GM21619 (cell line): Measurements from ENCODE around the gene STXBP5.
"Not testable (repeated sequence)": the region's sequence is repeated elsewhere in the genome, so short reads cannot be mapped to it uniquely, and the experiment has no call there.

Source experiments
- ATAC-seq: cut with Tn5 transposase; IDR thresholded peaks from one replicate; pipeline ENCODE4 v1.9.1; 2021; ENCODE audit not compliant: unreplicated experiment

STXBP5 gene

DNA sequence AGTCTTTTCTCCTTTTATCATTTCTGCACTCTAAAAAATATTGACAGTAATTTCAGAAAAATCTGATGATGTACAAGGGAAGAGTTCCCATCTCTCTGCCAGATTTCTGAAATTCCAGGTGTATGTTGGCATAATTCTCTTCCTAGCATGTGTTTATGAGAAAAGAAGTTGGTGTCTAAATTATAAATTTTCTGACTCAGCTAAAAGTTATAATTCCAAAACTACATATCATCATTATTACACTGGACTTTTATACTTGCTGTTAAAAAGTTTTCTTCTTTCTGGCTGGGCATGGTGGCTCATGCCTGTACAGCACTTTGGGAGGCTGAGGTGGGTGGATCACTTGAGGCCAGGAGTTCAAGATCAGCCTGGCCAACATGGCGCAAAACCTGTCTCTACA is 168.6 kb downstream of the STXBP5 start:
- ATAC-seq = no peak

DNA sequence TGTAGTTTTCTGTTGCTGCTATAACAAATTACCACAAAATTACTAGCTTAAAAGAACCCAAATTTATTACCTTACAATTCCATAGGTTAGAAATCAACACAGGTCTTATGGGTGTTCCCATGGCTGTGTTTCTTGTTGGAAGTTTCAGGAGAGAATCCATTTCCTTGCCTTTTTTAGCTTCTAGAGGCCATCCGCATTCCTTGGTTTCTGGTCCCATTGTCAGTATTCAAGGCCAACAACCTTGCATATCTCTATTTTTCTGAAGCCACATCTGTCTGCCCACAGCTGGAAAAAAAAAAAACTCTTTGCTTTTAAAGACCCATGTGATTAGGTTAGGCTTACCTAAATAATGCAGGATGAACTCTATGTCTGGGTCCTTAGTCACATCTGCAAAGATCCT is 174.6 kb downstream of the STXBP5 start:
- no peak for ATAC-seq

DNA sequence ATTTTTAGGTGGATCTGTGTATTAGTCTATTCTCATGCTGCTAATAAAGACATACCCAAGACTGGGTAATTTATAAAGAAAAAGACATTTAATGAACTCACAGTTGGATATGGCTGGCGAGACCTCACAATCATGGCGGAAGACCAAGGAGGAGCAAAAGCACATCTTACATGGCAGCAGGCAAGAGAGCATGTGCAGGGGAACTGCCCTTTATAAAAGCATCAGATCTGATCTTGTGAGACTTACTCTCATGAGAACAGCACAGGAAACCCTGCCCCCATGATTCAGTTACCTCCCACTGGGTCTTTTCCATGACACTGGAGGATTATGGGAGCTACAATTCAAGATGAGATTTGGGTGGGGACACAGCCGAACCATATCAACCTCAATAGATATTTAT is 176.6 kb downstream of the STXBP5 start:
- ATAC-seq = not testable (repeated sequence)

DNA sequence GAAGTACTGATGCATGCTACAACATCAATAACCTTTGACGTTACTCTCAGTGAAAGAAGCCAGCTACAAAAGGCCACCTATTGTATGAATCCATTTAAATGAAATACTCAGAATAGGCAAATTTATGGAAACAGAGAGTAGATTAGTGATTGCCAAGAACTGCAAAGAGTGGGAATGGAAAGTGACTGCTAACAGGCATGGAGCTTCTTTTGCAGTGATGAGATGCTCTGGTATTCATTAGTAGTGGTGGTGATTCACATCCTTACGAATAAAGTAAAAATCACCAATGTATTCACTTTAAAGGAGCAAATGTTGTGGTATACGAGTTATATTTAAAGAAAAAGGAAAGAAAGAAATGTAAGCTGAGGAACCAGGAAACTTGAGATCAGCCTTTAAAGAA is 177.5 kb downstream of the STXBP5 start:
- ATAC-seq = no peak

DNA sequence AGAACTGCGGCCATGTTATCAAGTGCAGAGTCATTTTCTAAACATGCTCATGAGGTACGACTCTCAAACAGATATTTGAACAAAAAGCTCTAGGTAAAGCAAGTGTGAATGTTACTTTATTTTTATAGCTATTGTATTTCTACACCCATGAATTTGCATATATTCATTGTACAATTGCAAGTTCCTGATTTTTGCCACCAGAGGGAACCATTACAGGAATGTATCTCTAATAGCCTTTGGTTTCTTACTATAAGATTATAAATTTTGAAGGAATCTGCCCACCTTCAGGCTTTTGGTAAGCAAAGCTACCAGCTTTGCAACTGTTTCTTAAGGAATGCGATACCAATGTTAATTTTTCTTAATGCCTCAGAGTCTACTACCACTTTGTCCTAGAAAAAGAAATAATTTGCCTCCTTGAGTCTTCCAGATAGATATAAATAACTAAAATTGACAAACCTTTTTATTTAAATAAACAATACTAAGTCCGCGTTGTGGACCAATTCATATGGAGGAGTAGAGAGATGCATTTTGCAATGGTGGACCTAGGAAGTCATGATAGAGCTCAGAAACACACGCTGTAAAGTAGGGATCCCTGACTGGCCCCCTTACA is 178.8 kb downstream of the STXBP5 start:
- ATAC-seq = no peak

DNA sequence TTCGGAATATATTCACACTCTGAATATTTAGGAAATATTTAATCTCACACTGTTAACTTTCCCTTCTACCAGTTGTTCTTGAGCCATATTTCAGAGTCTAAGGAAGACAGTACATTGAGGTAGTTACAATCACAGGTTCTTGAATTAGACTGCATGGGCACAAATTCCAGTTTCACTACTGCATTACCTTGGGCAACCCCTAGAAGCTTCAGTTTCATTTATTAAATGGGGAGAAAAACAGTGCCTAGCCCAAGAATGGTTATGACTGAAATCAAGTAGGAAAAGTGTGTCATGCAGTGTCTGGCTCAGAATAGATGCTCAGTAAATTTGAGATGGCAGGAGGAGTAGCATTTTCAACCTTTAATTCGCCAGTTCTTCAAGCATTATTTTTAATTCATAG is 179.8 kb downstream of the STXBP5 start:
- peak; percentile 42 for ATAC-seq

DNA sequence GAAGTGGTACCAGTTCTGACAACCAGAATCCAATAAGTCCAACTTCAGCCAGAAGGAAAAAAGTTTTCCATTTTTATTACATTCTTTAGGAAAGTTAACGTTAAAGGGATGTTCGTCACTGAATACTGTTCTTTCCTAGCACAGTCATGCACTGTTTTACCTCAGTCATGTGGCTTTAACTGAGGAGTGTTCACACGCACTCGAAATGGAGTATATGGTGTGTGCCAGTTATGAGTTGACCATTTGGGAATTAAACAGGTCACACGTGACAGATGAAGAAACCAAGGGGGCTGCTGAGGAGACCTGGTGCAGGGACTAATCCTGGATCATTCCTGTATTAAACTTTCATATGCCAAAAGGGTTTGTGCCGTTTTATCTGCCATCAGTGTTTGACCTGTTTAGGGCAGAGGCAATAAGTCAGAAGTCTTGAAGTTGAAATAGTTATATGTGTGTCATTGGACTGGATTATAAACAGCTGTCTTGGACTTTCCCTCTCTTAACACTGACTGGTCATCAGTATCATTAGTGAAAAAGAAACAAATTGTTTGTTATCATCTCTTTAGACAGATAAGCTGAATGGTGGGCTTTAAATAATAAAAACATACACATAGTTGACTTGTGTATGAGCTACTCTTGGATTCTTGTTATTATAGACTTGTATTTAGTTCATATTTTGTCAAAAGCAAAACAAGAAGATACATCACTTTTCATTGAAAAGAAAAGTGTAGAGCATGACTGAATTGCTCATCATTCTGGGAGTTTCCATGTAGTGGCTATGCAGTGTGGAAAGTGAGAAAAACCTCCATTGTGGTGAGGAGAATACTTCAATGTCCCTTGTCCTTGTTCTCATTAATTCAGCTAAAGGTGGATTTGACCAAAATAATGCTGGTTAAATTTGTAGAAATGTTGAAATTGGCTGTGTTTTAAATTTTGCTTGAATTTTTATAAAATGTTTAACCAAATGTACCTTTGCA is 180.8 kb downstream of the STXBP5 start:
- peak; percentile 67 for ATAC-seq

DNA sequence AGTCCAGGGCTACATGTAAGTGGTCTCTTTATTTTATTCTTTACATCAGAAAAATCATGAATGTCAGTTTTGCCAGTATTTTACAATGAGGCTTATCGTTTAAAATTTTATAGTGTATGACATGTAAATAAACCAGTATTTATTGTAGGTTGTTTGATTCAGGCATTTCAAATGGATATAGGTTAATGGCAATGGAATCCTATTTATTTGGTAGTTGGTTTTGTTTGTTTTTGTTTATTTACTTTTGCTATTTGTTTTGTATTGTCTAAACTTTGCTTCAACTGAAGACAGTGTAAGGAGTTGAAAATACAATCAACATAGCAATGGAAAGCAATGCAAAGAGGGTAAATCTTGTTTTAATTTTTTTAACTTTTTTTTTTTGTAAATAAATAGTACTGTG is 185.2 kb downstream of the STXBP5 start:
- ATAC-seq = no peak

DNA sequence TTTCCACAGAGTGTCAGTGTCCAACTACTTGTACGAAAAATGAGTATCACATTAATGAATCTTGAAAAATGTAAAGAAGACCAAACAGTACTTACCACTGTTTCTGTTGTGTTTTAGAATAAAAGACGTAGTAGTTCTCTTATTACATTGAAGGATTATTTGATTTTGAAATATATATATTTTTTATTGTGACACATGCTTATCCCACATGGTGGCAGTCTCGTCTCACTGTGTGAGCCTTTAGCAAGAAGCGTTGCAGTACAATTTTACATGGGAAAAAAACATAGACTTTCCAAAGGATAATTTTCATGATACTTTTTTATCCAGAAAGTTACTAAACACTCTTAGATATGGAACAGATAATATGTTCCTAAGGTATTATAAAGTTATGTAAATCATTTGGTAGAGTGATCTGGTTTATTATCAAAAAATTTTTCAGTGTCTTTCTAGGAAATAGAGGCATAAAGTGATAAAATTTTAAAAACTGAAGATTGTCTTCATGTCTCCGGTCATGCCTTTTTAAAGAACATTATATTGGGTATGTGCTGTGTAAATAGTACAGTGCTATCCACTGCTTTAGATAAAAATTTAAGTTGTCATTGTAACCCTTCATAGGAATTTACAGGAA is 186.8 kb downstream of the STXBP5 start:
- ATAC-seq = no peak

DNA sequence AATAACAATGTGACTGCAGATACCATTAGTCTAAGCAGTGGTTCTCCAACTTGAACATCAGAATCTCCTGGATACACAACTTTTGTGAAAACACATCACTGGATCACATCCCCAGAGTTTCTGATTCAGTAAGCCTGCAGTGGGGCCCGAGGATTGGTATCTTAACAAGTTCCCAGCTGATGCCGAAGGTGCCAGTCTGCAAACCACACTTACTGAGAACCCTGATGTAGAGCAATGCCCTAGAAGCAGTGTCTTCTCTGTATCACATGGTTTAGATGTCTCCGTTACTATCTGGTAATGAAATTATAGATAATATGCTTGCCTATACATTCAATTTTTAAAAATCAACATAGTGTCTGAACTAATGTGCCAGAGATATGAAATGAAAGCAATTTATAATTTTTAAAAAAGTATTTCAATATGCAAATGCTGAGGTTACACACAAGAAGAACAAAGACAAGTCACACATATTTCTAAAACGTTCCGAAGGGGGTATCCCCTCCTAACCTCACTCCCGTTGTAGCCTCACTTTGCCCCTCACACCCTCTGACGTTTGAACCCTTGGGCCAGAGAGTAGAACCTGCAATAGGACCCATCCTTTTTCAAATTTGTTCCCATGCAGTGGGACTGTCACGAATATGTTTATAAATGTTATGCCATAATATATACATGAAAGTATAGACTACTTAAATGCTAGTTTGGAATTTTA is 188.9 kb downstream of the STXBP5 start:
- no peak for ATAC-seq

DNA sequence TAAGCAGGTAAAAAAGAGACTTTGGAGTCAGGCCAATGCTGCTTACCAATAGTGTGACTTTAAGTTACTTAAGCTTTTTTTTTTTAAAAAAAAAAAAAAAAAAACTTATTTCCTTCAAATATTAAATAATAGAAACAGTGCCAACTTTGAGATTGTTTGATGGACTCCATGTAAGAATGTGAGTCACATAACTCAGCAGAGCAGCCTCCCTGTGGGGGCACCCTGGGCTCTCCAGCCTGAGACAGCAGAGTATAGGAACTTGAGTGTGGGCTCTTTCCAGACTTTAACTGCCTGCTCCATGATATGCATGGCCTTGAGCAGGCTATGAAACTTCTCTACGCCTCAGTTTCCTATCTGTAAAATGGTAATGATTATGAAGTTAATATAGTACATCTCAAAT is 190.9 kb downstream of the STXBP5 start:
- no peak for ATAC-seq

DNA sequence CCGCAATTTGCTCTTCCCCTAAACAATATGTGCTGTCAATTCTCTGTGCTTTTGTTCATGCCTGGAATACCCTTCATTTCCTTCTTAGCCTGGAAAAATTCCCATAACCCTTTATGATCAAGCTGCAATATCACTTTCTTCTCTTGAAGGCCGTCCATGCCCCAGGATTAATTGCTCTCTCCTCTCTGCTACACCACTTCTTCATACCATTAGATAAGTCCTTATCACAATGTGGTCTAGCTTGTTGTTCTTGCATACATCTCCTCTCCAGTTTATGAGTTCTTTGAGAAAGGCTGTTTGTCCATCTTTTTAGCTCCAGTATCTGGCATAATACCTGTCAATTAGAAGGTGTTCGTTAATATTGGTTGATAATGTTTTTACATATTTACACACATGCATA is 193.1 kb downstream of the STXBP5 start:
- no peak for ATAC-seq

DNA sequence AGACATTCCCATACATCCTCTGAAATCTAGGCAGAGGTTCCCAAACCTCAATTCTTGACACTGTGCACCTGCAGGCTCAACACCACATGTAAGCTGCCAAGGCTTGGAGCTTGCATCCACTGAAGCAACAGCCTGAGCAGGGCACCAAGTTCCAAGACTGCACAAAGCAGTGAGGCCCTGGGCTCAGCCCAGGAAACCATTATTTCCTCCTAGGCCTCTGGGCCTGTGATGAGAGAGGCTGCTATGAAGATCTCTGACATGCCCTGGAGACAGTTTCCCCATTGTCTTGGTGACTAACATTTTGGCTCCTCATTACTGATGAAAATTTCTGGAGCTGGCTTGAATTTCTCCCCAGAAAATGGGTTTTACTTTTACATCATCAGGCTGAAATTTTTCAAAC is 196.8 kb downstream of the STXBP5 start:
- no peak for ATAC-seq

DNA sequence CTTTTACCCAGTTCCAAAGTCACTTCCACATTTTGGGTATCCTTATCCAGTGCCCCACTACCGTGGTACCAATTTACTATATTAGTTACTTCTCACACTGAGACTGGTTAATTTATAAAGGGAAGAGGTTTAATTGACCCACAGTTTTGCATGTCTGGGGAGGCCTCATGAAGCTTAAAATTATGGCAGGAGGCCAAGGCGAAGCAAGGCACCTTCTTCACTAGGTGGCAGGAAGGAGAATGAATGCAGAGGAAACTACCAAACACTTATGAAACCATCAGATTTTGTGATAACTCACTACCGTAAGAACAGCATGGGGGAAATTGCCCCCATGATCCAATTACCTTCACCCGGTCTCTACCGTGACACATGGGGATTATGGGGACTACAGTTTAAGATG is 197.6 kb downstream of the STXBP5 start:
- ATAC-seq = no peak

DNA sequence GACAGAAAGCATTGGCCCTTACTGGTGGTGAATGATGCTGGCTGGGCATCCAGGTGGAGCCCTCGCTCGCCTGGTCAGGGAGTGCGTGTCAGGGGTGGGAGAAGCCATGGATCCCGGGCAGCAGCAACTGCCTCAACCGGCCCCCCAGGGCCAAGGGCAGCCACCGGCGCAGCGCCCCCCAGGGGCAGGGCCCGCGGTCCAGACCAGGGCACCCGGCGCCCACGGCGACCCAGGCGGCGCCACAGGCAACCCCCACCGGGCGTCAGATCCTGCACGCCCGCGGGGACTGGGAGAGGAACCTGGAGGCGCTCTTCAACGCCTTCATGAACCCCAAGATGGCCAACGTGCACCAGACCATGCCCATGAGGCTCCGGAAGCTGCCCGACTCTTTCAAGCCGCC is 202.6 kb downstream of the STXBP5 start:
- no peak for ATAC-seq

DNA sequence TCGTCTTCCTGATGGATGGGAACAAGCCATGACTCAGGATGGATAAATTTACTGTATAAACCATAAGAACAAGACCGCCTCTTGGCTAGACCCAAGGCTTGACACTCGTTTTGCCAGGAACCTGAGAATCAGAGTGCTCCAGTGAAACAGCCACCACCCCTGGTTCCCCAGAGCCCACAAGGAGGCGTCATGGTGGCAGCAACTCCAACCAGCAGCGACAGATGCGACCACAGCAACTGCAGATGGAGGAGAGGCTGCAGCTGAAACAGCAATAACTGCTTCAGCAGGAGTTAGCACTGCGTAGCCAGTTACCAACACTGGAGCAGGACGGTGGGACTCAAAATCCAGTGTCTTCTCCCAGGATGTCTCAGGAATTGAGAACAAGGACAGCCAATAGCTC is 203.4 kb downstream of the STXBP5 start:
- no peak for ATAC-seq

DNA sequence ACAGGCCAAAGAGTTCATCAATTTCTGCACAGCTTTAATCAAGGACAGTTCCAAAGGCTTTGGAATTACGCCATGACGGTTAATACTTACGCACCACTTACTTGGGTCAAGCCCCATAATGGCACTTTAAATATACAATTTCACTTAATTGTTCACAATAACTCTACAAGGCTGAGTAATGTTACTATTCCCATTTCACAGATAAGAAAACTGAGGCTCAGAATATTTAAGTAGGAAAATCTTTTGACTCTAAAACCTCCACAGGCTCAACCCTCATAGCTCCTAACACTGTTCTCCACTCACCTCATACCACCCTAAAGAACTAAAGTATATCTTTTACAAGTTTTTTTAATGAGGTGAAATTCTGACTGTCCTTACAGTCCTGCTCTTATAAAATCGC is 212.4 kb downstream of the STXBP5 start:
- no peak for ATAC-seq

DNA sequence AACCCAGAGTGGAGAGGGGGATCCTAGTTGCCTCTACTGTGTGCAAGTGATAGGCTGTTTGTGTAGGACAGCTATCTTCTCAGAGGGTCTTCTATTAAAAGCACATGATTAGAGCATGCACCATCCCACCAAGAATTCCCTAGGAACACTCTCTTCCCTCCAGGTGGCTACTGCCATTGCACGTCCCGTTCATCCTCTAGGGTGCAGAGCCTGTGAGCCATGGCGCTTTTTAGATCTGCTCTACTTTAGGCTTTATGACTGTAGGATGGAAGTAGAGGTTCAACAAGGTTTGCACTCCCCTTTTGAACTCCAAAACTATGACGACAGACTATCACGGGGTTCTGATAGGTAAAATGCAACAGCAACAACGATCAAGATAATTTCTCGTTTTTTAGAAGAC is 213.7 kb downstream of the STXBP5 start:
- ATAC-seq = no peak

DNA sequence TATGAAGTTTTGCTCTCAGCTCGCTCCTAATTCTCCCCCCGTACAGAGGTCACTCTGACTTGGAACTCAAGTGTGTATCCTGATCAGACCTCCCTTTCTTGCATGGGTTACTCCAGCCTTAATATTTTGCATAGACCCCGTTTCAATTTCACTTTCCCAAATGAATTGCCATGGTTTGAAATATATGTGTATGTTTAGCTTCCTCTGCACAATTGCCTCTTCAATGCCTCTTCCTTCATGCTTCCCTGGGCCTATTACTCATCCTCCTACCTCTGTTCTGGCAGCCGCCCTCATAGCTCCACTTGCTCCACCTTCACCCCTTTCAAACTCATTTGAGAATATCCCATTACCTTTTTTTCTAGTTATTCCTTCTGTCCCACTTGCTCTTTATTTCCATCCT is 214.3 kb downstream of the STXBP5 start:
- ATAC-seq = peak; percentile 59

DNA sequence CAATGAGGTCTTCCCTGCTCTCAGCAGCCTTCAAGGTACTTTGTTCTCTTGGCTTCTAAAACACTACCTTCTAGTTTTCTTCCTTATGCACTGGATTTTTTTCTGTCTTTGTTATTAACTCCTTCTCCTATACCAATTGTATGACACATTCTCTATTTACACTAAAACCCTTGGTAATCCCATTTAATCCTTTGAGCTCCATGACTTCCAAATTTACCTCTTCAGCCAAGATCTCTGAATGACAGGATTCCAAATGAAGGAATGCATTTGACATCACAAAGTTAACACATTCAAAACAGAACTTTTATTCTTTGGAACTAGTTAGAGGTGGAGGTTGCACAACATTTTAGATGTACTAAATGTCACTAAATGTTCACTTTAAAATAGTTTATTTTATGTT is 217.7 kb downstream of the STXBP5 start:
- ATAC-seq = no peak

DNA sequence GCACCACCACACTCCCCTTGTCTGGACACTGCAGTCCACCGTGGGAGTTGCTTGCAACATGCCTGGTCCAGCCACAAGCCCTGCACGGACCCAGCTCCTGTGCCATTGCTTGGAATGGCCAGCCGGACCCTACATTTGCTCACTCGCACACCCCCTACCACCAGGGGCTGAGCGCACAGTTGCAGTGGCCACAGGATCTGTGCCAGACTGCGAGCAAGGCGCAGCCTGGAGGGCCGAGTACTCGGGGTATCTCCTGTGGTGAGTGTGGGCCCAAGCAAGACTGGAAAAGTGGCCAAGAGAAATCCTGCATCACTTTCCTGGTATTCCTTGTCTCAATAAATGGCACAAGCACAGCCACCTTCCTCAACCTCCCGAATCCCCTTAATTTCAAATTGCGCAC is 218.9 kb downstream of the STXBP5 start:
- ATAC-seq = no peak
